Posterior cingulate gyrus (tissue), 11 donors: ENCODE results near the gene GCH1.
A peak's percentile ranks its signal among the peaks of the same experiment; 100 is the strongest.
"Not testable (repeated sequence)": the region's sequence is repeated elsewhere in the genome, so short reads cannot be mapped to it uniquely, and the experiment has no call there.

Experiments
- DNase-seq, 10 donors: peaks; one replicate each; pipeline versions ENCODE4 v3.0.0 to v3.0.0-alpha.2; 2020 to 2021; ENCODE audit warnings: mixed read lengths in 3 of 10
- intact Hi-C: fragments of 100-400 bp; cut with DNase I; formaldehyde crosslinking; loops from one replicate; pipeline ENCODE4 v1.15.1; 2023

The GCH1 gene

DNA sequence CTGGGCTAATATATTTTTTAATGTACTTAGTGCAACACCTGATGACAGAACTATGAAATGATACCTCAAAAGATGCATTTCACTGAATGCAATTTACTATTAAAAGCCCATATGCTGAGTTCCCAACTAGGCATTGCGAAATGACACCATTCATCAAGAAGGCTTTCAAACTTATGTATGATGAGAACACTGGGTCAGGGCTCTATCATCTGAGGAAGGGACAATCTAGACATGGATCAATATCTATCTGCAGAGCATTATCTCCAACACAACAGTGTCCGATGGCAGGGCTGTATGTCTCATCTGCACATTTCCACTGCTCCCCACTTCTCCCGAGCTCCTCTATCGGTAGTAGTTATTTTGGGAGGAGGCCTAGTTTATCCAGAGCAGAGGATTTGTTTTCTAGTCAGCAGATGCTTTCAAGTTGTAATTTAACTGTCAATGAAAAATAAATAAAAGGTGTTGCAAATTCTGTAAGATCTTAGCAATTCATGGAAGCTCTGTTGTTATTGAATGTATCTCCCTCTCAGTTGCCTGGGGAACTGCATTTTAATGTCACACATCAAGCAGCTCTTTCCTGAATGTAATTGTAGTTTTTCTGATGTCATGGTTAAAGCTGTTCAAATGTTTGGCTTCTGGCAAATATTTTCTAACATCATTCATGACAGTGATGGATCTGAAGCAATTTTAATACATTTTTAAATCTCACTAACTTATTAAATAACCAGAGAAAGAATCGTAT is 7.4 kb upstream of the GCH1 start:
- intact Hi-C loops = loop anchor here (10.0 kb wide), 1 partner anchor 345 kb away; the partner anchor contains the start of gene SAMD4A

DNA sequence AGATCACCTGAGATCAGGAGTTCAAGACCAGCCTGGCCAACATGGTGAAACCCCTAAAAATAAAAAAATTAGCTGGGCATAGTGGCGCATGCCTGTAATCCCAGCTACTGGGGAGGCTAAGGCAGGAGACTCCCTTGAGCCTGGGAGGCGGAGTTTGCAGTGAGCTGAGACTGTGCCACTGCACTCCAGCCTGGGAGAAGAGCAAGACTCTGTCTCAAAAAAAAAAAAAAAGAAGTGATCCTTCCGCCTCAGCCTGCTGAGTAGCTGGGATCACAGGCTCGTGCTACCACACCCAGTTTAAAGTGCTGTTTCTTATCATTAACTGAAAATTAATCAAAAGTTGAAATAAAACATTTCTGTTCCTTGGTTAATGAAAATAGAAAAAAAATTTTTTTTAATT is 6.3 kb upstream of the GCH1 start:
- intact Hi-C loops = loop anchor here (10.0 kb wide), 1 partner anchor 344 kb away; the partner anchor contains the start of gene SAMD4A
- not testable (repeated sequence) for DNase-seq

More for the DNA sequence above, 7.4 kb upstream of the GCH1 start:
- DNase-seq = no peak

DNA sequence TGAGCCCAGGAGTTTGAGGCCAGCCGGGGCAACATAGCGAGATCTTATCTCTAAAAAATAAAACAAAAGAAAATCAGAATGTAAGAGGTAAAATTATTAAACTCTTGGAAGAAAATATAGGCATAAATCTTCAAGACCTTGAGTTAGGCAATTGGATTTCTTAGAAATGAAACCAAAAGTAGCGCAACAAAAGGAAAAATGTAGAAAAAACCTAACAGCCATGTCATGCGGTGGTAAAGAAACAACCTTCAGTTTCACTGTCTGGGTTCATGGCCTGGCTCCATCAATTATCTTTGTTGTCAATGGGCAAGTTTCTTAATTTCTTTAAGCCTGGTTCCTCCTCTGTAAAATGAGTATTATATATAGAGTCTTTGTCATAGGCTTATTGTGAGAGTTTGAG is 5.6 kb upstream of the GCH1 start:
- DNase-seq = no peak
- intact Hi-C loops = loop anchor here (10.0 kb wide), 1 partner anchor 343 kb away; the partner anchor contains the start of gene SAMD4A

DNA sequence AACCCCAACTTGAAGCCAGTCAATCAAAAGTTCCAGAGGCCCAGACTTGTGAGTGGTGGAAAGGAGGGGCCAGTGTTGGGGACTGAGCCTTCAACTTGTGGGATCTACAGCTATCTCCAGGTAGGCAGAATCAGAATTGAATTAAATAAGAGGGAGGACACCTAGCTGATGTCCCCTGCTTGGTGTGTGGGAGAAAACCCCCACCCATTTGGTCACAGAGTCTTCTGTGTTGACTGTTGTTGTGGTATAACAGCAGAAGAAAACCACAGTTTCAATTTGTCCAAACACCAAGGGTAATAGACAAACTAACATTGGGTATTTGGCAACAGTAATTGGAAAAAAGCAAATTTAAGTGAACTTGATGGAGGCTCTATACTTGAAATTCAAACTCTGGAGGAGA is 3.4 kb upstream of the GCH1 start:
- intact Hi-C loops = loop anchor here (10.0 kb wide), 1 partner anchor 341 kb away; the partner anchor contains the start of gene SAMD4A

DNA sequence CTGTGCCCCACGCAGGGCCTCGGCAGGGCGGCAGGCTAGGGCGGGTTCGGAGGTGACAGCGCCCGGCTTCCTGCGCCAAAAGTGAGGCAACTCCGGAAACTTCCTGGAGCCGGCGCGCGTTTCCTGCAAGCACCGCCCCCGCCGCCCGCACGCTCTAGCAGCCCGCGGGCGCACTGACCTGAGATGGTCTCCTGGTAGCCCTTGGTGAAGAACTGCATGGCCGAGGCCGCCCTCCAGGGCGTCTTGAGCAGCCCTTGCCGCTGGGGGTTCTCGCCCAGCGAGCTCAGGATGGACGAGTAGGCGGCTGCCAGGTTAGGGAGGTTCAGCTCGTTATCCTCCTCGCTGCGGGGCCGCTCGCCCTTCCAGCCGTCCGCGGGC is 494 bp downstream of the GCH1 start:
- DNase-seq = peak in 7 of 10 donors; percentile 26 to 91 (median 32)
- intact Hi-C loops = loop anchor here (10.0 kb wide), 1 partner anchor 337 kb away; the partner anchor contains the start of gene SAMD4A

More for the DNA sequence above, 3.4 kb upstream of the GCH1 start:
- no peak for DNase-seq

DNA sequence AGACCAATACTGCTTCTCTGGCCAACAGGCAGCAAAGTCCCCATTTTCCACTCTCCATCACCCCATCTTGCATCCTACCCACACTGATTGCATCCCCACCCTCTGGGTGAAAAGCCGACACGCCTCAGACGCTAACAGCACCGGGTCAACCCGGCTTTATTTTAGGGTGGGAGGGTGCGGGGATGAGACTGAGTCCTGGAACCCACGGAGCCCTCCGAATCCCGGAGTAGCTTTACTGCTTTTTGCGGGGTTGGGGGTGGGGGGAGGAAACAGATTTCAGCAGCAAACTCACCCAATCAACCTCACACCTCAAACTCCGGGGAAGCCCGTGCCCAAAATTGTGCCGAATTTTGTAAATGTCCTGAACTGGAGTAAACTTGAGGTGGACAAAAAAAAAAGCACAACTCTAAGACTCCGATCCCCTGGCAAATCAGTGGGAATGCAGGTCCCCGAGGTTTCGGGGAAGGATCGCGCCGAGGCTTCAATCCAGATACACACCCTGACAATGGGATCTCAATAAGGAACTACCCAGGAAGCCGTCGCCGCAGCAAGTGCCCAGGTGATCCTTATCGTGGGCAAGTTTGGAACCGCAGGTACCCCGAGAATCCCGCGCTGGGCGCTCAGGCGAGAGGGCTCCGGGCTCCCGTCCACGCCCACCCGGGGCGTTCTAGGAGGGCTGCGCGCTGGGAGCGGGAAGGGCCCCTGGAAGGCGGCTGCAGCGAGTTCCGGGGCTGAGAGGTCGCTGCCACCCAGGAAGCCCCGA is 1.1 kb downstream of the GCH1 start:
- DNase-seq = peak in 1 of 10 donors; percentile 69
- intact Hi-C loops = loop anchor here (10.0 kb wide), 1 partner anchor 337 kb away; the partner anchor contains the start of gene SAMD4A

DNA sequence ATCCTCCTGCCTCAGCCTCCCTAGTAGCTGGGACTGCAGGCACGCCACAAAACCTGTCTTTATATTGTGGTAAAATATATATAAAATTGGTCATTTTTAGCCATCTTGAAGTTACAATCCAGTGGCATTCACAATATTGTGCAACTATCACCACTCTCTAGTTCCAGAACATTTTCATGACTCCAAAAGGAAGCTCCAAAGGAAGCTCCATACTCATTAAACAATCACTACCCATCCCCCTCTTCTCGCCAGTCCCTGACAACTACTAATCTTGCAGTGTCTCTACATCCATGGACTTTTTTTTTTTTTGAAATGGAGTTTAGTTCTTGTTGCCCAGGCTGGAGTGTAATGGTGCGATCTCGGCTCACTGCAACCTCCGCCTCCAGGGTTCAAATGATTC is 3.1 kb downstream of the GCH1 start:
- no peak for DNase-seq
- intact Hi-C loops = no loop called here

DNA sequence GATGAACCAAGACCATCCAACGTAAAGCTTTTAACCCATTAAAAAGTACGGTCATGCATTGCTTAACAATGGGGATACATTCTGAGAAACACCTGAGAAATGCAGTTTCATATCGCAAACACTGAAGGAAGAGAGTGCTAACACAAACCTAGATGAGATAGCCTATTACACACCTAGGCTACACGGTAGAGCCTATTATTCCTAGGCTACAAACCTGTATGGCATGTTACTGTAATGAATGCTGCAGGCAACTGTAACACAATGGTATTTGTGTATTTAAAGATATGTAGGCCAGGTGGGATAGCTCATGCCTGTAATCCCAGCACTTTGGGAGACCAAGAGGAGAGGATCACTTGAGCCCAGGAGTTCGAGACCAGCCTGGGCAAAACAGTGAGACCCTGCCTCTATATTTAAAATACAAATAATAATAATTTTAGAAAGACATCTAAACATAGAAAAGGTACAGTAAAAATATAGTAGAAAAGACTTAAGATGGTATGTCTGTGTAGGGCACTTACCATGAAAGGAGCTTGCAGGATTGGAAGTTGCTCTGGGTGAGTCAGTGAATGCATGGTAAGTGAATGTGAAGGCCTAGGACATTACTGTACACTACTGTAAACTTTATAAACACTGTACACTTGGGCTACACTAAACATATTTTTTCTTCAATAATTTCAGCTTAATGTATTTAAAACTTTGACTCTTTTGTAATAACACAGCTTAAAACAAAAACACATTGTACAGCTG is 4.6 kb downstream of the GCH1 start:
- DNase-seq, intact Hi-C loops: not testable (repeated sequence)

DNA sequence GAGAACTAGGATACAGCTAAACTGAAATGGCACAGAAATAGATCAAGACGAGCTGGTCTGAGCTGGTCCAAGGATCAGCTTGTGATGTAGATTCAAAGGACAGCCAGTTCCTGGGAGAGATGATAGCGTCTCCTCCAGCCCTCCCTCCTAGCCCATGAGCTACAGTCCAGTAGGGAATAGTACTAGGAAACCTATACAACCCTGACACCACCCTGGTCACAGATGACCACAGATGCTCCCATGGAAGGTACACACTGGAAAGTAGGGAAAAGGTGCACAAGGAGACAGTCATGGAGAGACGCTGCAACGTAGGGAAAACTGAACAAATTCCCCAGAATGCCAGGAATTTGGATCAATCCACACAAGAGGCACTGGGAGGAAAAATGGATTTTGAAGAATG is 6.9 kb downstream of the GCH1 start:
- no peak for DNase-seq
- intact Hi-C loops = no loop called here

DNA sequence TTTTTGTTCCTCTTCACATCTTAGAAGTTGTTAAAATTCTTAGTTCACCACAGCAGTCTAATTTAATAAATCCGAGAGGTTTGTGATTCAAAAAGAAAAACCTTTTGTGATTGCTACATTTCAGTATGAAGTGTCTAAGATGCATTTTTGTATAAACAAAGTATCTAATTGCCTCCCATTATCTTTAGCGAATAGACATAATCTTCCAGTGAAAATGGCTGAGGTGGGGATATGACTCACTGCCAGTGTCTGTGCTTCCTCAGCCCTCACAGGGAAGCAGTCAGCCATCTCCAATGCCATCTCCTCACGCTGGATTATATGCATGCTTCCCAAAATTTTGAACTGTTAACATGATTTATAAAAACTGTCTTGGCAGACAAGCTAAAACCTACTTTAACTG is 7.6 kb downstream of the GCH1 start:
- intact Hi-C loops = no loop called here
- DNase-seq = no peak

DNA sequence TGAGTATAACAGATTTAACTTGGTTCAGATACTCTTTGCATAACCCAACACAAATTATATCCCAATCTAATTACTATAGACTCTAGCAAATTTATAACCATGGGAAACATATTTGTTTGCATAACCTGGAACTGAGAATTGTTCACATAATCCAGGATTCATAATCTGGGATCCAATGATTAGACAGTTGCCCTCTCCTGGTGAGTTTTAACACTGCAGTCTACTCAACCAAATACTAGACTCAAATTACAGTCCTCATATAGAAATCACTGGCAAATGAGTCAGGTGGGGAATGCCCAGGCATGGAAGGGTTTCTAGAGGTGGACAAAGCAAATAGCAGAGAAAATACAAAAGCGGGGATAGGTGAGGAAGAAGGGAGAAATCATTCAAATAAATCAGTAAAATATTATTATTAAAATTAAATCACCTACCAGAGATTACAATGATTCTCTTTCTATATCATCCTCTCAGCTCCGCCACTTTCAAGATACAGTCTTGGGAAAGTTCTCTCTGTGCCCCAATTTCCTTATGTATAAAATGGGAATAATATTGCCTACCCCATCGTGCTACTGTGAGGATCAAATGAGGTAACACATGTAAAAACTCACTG is 9.4 kb downstream of the GCH1 start:
- intact Hi-C loops = no loop called here
- no peak for DNase-seq

DNA sequence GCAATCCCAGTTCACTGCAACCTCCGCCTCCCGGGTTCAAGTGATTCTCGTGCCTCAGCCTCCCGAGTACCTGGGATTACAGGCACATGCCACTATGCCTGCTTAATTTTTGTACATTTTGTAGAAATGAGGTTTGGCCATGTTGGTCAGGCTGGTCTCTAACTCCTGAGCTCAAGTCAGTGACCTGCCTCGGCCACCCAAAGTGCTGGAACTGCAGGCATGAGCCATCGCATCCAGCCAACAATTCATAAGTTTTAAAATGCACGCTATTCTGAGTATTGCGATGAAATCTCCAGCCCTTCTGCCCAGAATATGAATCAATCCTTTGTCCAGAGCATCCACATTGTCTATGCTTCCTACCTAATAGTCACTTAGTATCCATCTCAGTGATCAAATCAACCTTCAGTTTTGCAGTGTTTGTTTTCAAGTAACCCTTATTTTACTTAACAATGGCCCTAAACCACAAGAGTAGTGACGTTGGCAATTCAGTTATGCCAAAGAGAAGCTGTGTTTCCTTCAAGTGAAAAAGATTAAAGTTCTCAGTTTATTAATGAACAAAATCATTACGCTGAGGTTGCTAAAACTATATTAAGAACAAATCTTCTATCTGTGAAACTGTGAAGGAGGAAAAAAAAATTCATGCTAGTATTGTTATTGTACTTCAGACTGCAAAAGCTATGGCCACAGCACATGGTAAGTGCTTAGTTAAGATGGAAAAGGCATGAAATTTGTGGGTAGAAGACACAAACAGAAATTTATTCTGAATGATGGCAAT is 11.0 kb downstream of the GCH1 start:
- intact Hi-C loops = no loop called here
- DNase-seq = no peak

DNA sequence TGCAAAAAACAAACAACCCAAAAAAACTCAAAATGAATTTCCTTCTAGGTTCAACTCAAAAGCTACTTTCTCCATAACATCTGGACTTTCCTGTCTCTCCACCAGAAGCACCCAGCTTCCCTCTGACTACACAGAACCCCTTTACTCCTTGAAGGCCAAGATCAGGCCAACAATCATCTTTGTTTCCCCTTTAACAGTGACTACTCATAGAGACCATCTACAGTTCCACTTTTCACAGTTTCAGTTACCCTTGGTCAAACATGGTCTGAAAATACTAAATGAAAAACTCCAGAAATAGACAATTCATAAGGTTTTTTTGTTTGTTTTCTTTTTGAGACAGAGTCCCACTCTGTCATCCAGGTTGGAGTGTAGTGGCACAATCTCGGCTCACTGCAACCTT is 11.8 kb downstream of the GCH1 start:
- intact Hi-C loops = no loop called here
- no peak for DNase-seq

DNA sequence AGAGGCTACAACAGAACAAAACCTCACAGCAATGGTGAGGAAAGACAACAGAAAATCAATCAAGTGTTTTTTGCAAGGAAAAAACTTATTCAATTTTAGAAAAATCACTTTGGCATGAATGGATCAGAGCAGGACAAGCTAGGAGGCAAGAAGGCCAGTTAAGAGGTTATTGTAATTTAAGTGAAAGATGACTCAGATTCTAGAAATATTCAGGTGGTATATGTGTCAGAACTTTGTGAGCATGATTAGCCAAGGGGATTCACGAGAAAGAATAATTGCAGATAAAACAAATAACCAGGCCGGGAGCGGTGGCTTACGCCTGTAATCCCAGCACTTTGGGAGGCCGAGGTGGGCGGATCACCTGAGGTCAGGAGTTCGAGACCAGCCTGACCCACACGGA is 12.7 kb downstream of the GCH1 start:
- intact Hi-C loops = no loop called here
- DNase-seq = no peak

DNA sequence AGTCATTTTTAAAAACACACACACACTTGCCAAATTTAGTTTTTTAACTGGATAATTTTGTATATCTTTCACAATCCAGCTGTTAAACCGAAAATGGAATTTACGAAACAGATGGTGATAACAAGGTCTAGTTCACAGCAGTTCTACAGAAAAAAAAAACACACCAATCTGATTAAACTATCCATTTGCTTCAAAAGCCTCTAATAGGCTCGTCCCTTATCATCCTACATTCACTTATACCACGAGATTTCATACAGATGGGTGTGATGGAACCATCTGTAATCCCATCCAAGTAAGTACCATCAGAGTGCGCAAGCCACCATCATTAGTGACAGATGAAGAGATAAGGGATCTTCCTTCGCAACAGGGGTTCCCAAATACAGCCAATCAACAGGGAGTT is 20.1 kb downstream of the GCH1 start:
- intact Hi-C loops = no loop called here
- DNase-seq = no peak

DNA sequence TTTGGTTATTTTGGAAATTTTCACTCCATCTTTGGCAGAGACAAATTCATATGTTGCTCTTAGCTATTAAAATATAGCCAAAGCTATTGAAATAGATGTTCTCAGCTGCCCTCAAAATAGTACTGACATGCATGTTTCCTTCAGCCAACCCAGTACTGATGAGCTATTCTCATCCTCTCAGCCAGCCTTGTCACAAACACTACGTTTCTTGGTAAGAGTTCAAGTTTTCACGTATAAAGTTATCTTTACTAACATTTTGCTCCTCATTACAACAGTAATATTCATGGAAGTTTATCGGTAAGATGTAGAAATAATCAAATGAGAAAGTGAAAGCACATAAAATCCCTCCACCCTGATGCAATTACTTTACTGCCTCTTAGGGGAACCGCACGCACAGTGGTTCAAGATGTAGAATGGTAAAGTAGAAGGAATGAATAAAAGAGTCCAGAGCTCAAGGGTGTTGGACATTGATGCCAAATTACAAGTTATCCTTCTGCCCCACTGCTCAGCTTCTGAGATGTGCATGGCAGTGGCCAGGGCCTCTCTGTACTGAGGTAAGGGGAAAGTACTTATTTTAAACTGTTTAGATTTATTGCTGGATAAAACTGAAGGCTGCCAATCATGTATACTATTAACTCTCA is 20.7 kb downstream of the GCH1 start:
- intact Hi-C loops = no loop called here
- DNase-seq = no peak

DNA sequence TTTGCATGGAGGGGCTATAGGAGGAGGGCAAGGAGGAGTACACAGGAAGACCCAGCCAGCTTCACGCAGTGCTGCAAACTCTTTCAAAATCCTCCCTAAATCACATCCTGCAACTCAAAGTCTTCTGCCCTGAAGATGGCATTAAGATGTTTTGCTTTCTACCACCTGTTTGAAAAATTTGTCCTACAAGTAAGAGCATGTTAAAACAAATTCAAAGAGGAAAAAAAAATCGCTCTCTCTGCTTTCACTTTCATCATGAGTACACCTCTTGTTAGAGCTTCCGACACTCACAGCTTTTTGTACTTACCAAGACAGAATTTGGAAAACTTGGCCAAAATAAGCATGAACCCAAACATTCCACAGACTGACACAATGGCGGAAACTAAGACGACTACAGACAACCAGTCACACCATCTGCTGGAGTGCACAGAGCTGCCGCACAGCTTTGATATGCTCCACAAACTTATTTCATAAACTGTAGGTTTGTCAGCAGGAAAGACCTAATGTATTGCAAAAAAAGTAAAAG is 21.3 kb downstream of the GCH1 start:
- intact Hi-C loops = no loop called here
- DNase-seq = peak in 1 of 10 donors; percentile 78

DNA sequence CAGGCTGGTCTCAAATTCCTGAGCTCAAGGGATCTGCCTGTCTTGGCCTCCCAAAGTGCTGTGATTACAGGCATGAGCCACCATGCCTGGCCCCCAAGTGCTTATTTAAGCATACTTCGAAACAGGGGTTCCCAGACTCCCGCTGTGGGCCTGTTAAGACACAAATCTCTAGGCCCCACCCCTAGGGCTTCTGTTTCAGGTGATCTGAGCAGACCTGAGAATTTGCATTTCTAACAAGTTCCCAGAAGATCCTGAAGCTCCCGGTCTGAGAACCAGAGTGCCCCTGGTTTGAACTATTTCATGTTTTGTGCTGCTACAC is 25.0 kb downstream of the GCH1 start:
- intact Hi-C loops = no loop called here
- DNase-seq = no peak
